H9 (cell line): ENCODE measurements around the gene WBP1. TPM values are rescaled to one million over a fixed set of nuclear protein-coding genes. Genes with fewer than 3 reads are reported as not detected.

Experiments
- DNase-seq: peaks from one replicate; pipeline ENCODE4 v3.0.0-alpha.2; 2017
- H2AFZ ChIP-seq: one replicate; pipeline ENCODE4 v1.6.1; 2013; ENCODE audit warnings: mild to moderate bottlenecking, low read length, control low read depth, moderate library complexity
- H2AK5ac ChIP-seq: 2 replicates; pipeline ENCODE4 v1.6.1; 2013; ENCODE audit warnings: low read length, control low read depth, mixed read lengths; ENCODE audit not compliant: insufficient read length
- H2BK120ac ChIP-seq: one replicate; pipeline ENCODE4 v1.6.1; 2013; ENCODE audit warnings: low read depth, mild to moderate bottlenecking, low read length, control low read depth, inconsistent platforms; ENCODE audit not compliant: poor library complexity, severe bottlenecking
- H2BK12ac ChIP-seq: 2 replicates; pipeline ENCODE4 v1.6.1; 2013; ENCODE audit warnings: low read length, control low read depth, mixed read lengths, low read depth; ENCODE audit not compliant: insufficient read length
- H2BK15ac ChIP-seq: 2 replicates; pipeline ENCODE4 v1.6.1; 2013; ENCODE audit warnings: low read depth, low read length, control low read depth
- H2BK20ac ChIP-seq: one replicate; pipeline ENCODE4 v1.6.1; 2013; ENCODE audit warnings: low read depth, mild to moderate bottlenecking, low read length, control low read depth, inconsistent platforms; ENCODE audit not compliant: poor library complexity, severe bottlenecking
- H2BK5ac ChIP-seq: 2 replicates; pipeline ENCODE4 v1.6.1; 2013; ENCODE audit warnings: low read length, control low read depth, mixed read lengths; ENCODE audit not compliant: insufficient read length
- H3K14ac ChIP-seq: 2 replicates; pipeline ENCODE4 v1.6.1; 2013; ENCODE audit warnings: low read length, control low read depth; ENCODE audit not compliant: insufficient read depth
- H3K18ac ChIP-seq: 2 replicates; pipeline ENCODE4 v1.6.1; 2013; ENCODE audit warnings: low read depth, mild to moderate bottlenecking, mixed read lengths, low read length, control low read depth; ENCODE audit not compliant: insufficient read length
- H3K23ac ChIP-seq: 2 replicates; pipeline ENCODE4 v1.6.1; 2013; ENCODE audit warnings: low read length, control low read depth, mixed read lengths, low read depth; ENCODE audit not compliant: insufficient read length
- H3K23me2 ChIP-seq: 2 replicates; pipeline ENCODE4 v1.6.1; 2013; ENCODE audit warnings: low read depth, mild to moderate bottlenecking, mixed read lengths, low read length, control low read depth; ENCODE audit not compliant: insufficient read length, poor library complexity, severe bottlenecking
- H3K27ac ChIP-seq: 2 replicates; pipeline ENCODE4 v1.5.1; 2013; ENCODE audit warnings: low read length, control low read depth, mixed read lengths, low read depth; ENCODE audit not compliant: insufficient read length
- H3K27me3 ChIP-seq: 2 replicates; pipeline ENCODE4 v1.6.1; 2013; ENCODE audit warnings: low read length, control low read depth, inconsistent platforms; ENCODE audit not compliant: insufficient read depth
- H3K4ac ChIP-seq: 2 replicates; pipeline ENCODE4 v1.6.1; 2013; ENCODE audit warnings: low read depth, mild to moderate bottlenecking, control low read depth, inconsistent platforms, low read length, moderate library complexity
- H3K4me1 ChIP-seq: 2 replicates; pipeline ENCODE4 v1.6.1; 2013; ENCODE audit warnings: low read length, control low read depth, inconsistent platforms; ENCODE audit not compliant: insufficient read depth
- H3K4me2 ChIP-seq: 2 replicates; pipeline ENCODE4 v1.6.1; 2013; ENCODE audit warnings: low read length, control low read depth, mixed read lengths; ENCODE audit not compliant: insufficient read length, insufficient read depth
- H3K56ac ChIP-seq: 2 replicates; pipeline ENCODE4 v1.6.1; 2013; ENCODE audit warnings: low read depth, mild to moderate bottlenecking, mixed read lengths, low read length, control low read depth; ENCODE audit not compliant: insufficient read length
- H3K79me1 ChIP-seq: 2 replicates; pipeline ENCODE4 v1.6.1; 2013; ENCODE audit warnings: low read depth, mild to moderate bottlenecking, moderate library complexity, low read length, control low read depth, inconsistent platforms; ENCODE audit not compliant: insufficient read depth, poor library complexity, severe bottlenecking
- H3K79me2 ChIP-seq: 2 replicates; pipeline ENCODE4 v1.6.1; 2013; ENCODE audit warnings: low read length, control low read depth, inconsistent platforms; ENCODE audit not compliant: insufficient read depth
- H3K9ac ChIP-seq: 2 replicates; pipeline ENCODE4 v1.6.1; 2013; ENCODE audit warnings: low read length, control low read depth, mixed read lengths; ENCODE audit not compliant: insufficient read length; ENCODE audit errors: extremely low read depth
- H3K9me3 ChIP-seq: one replicate; pipeline ENCODE4 v1.6.1; 2013; ENCODE audit warnings: low read depth, low read length, inconsistent platforms; ENCODE audit not compliant: control insufficient read depth
- H3T11ph ChIP-seq: one replicate; pipeline ENCODE4 v1.6.1; 2013; ENCODE audit warnings: mild to moderate bottlenecking, low read length, control low read depth, inconsistent platforms
- H4K20me1 ChIP-seq: one replicate; pipeline ENCODE4 v1.6.1; 2013; ENCODE audit not compliant: control insufficient read depth, insufficient read length, insufficient read depth
- H4K5ac ChIP-seq: 2 replicates; pipeline ENCODE4 v1.6.1; 2013; ENCODE audit warnings: low read depth, mild to moderate bottlenecking, mixed read lengths, low read length, control low read depth; ENCODE audit not compliant: insufficient read length
- H4K8ac ChIP-seq: replicated peaks from 2 replicates; pipeline ENCODE4 v1.6.1; 2013; ENCODE audit warnings: low read length, control low read depth, mixed read lengths, low read depth; ENCODE audit not compliant: insufficient read length
- H4K91ac ChIP-seq: 2 replicates; pipeline ENCODE4 v1.6.1; 2013; ENCODE audit warnings: low read depth, mild to moderate bottlenecking, moderate library complexity, mixed read lengths, low read length, control low read depth; ENCODE audit not compliant: insufficient read length
- H3K27ac Mint-ChIP-seq, 3 experiments: 2 replicates in 2 of 3; 3 replicates in 1 of 3; pipeline ENCODE4 v1.8.0; 2020 to 2021; ENCODE audit warnings: mixed read lengths in 3 of 3, mild to moderate bottlenecking in 1 of 3, moderate library complexity in 1 of 3
- H3K27me3 Mint-ChIP-seq: 2 replicates; pipeline ENCODE4 v1.8.0; 2021; ENCODE audit warnings: low read depth, mild to moderate bottlenecking, moderate library complexity, mixed read lengths
- H3K36me3 Mint-ChIP-seq, 3 experiments: 2 replicates in 2 of 3; 3 replicates in 1 of 3; pipeline ENCODE4 v1.8.0; 2020 to 2021; ENCODE audit warnings: low read depth in 3 of 3, mixed read lengths in 3 of 3; ENCODE audit not compliant: insufficient read depth in 1 of 3
- H3K4me1 Mint-ChIP-seq, 2 experiments: 2 replicates each; pipeline ENCODE4 v1.8.0; 2020; ENCODE audit warnings: mixed read lengths in 2 of 2
- H3K4me3 Mint-ChIP-seq, 2 experiments: 2 replicates in 1 of 2; 3 replicates in 1 of 2; pipeline ENCODE4 v1.8.0; 2020 to 2021; ENCODE audit warnings: mild to moderate bottlenecking in 2 of 2, mixed read lengths in 2 of 2, moderate library complexity in 1 of 2
- H3K9me3 Mint-ChIP-seq, 2 experiments: 2 replicates in 1 of 2; 3 replicates in 1 of 2; pipeline ENCODE4 v1.8.0; 2020; ENCODE audit warnings: mild to moderate bottlenecking in 2 of 2, mixed read lengths in 2 of 2, moderate library complexity in 1 of 2
- CTCF ChIP-seq: fragments of 200-600 bp; sonication (generic); conservative IDR thresholded peaks from 3 replicates; pipeline ENCODE4 v1.8.0; 2021; ENCODE audit warnings: antibody characterized with exemption, mild to moderate bottlenecking
- WGBS: extraction: QIAGEN DNeasy Blood & Tissue Kit; methylation state at CpG from one replicate; pipeline ENCODE4 v1.1.7; 2013; ENCODE audit warnings: missing lambda C conversion rate, low lambda C conversion rate, mixed read lengths; ENCODE audit not compliant: insufficient read length; ENCODE audit errors: extremely low coverage; 5-methylcytosine and 5-hydroxymethylcytosine counted together
- total RNA-seq: library from RNA; stranded (reverse); gene quantifications from 2 replicates; pipeline ENCODE4 v1.2.1, GENCODE V29; 2021

Gene WBP1
- total RNA-seq, 1 experiment from 2014 or later = 82.1 TPM

DNA sequence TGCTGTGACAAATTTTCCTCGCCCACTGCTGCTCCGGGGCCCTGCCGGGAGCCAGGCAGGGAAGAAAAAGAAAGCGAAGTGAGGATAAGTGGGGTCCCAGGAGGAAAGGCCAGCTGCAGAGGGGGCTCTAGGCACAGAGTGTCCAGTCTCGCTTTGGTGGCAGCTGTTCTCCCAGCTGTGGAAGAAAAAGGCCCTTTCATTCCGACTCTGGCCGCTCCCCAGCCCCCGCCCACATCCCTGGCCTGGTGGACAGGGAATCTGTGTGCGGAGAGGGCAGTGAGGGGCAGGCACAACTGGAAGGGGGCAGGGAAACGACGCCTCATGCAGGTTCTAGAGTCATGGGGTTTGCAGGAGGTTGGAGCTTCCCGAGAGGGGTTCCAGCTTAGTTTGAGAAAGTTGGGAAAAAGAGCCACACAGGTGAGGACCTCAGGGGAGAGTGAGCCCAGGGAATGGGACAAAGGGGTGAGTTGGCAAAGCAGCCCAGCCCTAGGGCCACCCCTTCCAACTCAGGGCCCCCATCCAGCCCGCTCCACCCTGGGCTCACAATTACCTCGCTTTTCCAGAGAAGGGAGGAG, 18.3 kb upstream of the WBP1 start:
- no peak overlapping the region for H2AFZ ChIP-seq
- H3K14ac ChIP-seq = peak overlapping the region; percentile 86
- peaks cover 7% of the 10 kb centered on the region for H3K79me1 ChIP-seq
- no peak overlapping the region for H2BK20ac ChIP-seq
- H3T11ph ChIP-seq = no peak overlapping the region
- no peaks in the 10 kb centered on the region for H3K27me3 ChIP-seq
- peak overlapping the region; percentile 65 for H3K9ac ChIP-seq
- no peak overlapping the region for H4K91ac ChIP-seq
- Mint-ChIP-seq H3K9me3 (no peaks in the 10 kb centered on the region), H3K4me3 (peak overlapping the region; percentile 95 to 99), H3K4me1 (peaks cover 31 to 43% of the 10 kb centered on the region in 2 experiments), H3K27me3 (peaks cover 11% of the 10 kb centered on the region), H3K27ac (peak overlapping the region; percentile 75 to 98 (median 90); a peak in 6 of 7 replicates), H3K36me3 (peaks cover 11 to 26% (median 23%) of the 10 kb centered on the region in 3 experiments)
- no CpG with 5 or more reads among the region's 14 CpGs for WGBS
- no peak overlapping the region for H2AK5ac ChIP-seq
- no peak for TF ChIP-seq CTCF
- no peaks in the 10 kb centered on the region for H3K9me3 ChIP-seq
- H3K4me1 ChIP-seq = peaks cover 3% of the 10 kb centered on the region; the same call in 1 of the 2 replicates
- H3K23me2 ChIP-seq = peaks cover 11% of the 10 kb centered on the region
- H3K4ac ChIP-seq = no peak overlapping the region
- no peak overlapping the region for H3K27ac ChIP-seq
- H2BK5ac ChIP-seq = peak overlapping the region; percentile 38
- peak overlapping the region; percentile 36 for H3K18ac ChIP-seq
- no peak overlapping the region for H4K5ac ChIP-seq
- no peak overlapping the region for H4K8ac ChIP-seq
- no peaks in the 10 kb centered on the region for H4K20me1 ChIP-seq
- no peak for DNase-seq
- no peak overlapping the region for H2BK12ac ChIP-seq
- H2BK15ac ChIP-seq = no peak overlapping the region
- no peak overlapping the region for H3K56ac ChIP-seq
- H3K79me2 ChIP-seq = peaks cover 21% of the 10 kb centered on the region; the same call in 1 of the 2 replicates
- no peak overlapping the region for H3K23ac ChIP-seq
- no peak overlapping the region for H2BK120ac ChIP-seq
- peak overlapping the region; percentile 80 for H3K4me2 ChIP-seq
